HepG2 (cell line): ENCODE data around the gene HES7. TPM values are rescaled to one million over a fixed set of nuclear protein-coding genes. Genes with fewer than 3 reads are reported as not detected.

ENCODE experiments used
- ATAC-seq: fragments of 200-7000 bp; cut with Tn5 transposase; 3 replicates; pipeline ENCODE4 v1.9.1; 2020; ENCODE audit warnings: mild to moderate bottlenecking, moderate library complexity
- BruUV-seq: library from RNA; stranded (reverse); fragments of 400-500 nt; replicated peaks from 2 replicates; lab custom pipeline; 2021; lab: Mats Ljungman, UMichigan
- CTCF ChIA-PET: fragments of 300-600 bp; formaldehyde crosslinking; extraction: SDS; loops from one replicate; lab custom pipeline; 2021; ENCODE audit warnings: low total read pairs, inconsistent platforms, low intra/inter-chr PET ratio; lab: Yijun Ruan, JAX
- POLR2A ChIA-PET: fragments of 350-600 bp; sonication (Branson Sonifier 250); formaldehyde crosslinking; loops from one replicate; lab custom pipeline; 2020; ENCODE audit warnings: antibody characterized with exemption, inconsistent platforms; lab: Yijun Ruan, JAX
- DNase-seq: peaks from one replicate; pipeline ENCODE4 v3.0.0-alpha.2; 2015; ENCODE audit warnings: low spot score
- FAIRE-seq: peaks from 3 replicates; lab custom pipeline; 2011; peaks lifted over from hg19 to GRCh38; lab: Jason Lieb, UNC
- H2AFZ ChIP-seq: one replicate; pipeline ENCODE4 v1.6.1; 2011; ENCODE audit warnings: low read length, inconsistent platforms
- H3K27ac ChIP-seq: fragments of 300-600 bp; 3 replicates; pipeline ENCODE4 v1.8.0; 2011; ENCODE audit warnings: mixed run types, mild to moderate bottlenecking, mixed read lengths, low read length, inconsistent platforms; ENCODE audit not compliant: insufficient read depth; ENCODE audit errors: extremely low read length
- H3K27me3 ChIP-seq, 2 experiments: fragments of 200-600 bp in 1 of 2; 2 replicates in 1 of 2; 3 replicates in 1 of 2; pipeline versions ENCODE4 v1.6.0 to v1.8.0; 2011; ENCODE audit warnings: low read length in 2 of 2, mild to moderate bottlenecking in 2 of 2, moderate library complexity in 2 of 2, inconsistent platforms in 1 of 2; ENCODE audit not compliant: insufficient read depth in 2 of 2, control insufficient read depth in 1 of 2
- H3K36me3 ChIP-seq, 2 experiments: fragments of 200-600 bp in 1 of 2; replicated peaks in 1 of 2; 2 replicates in 1 of 2; 3 replicates in 1 of 2; pipeline versions ENCODE4 v1.5.1 to v1.8.0; 2011; ENCODE audit warnings: low read length in 2 of 2, inconsistent platforms in 1 of 2; ENCODE audit not compliant: insufficient read depth in 2 of 2, control insufficient read depth in 1 of 2
- H3K4me1 ChIP-seq: 2 replicates; pipeline ENCODE4 v1.5.1; 2012; ENCODE audit warnings: low read length, inconsistent platforms; ENCODE audit not compliant: insufficient read depth
- H3K4me2 ChIP-seq: 2 replicates; pipeline ENCODE4 v1.6.0; 2011; ENCODE audit warnings: low read depth, low read length, inconsistent platforms
- H3K4me3 ChIP-seq, 3 experiments: fragments of 200-600 bp in 1 of 3; sonication (generic), shearing (Covaris generic) in 1 of 3; replicated peaks in 1 of 3; 2 replicates each; pipeline ENCODE4 v1.5.1; 2011 to 2016; ENCODE audit warnings: low read length in 3 of 3, inconsistent platforms in 2 of 3, low read depth in 2 of 3, mild to moderate bottlenecking in 2 of 3, control low read depth in 1 of 3, mixed read lengths in 1 of 3; ENCODE audit not compliant: insufficient read depth in 1 of 3
- H3K79me2 ChIP-seq: one replicate; pipeline ENCODE4 v1.6.1; 2011; ENCODE audit warnings: low read length, inconsistent platforms; ENCODE audit not compliant: insufficient read depth
- H3K9ac ChIP-seq: 2 replicates; pipeline ENCODE4 v1.6.0; 2011; ENCODE audit warnings: mild to moderate bottlenecking, low read depth, low read length, inconsistent platforms; ENCODE audit not compliant: insufficient read depth
- H3K9me3 ChIP-seq: 2 replicates; pipeline ENCODE4 v1.5.1; 2012; ENCODE audit warnings: mild to moderate bottlenecking, low read length
- H4K20me1 ChIP-seq: 2 replicates; pipeline ENCODE4 v1.6.0; 2011; ENCODE audit warnings: inconsistent platforms, mild to moderate bottlenecking, low read length, moderate library complexity; ENCODE audit not compliant: insufficient read depth
- CC2D1A ChIP-seq: sonication (generic); formaldehyde crosslinking; IDR thresholded peaks from 2 replicates; pipeline ENCODE4 v1.8.1; 2023; ENCODE audit warnings: mild to moderate bottlenecking, missing genetic modification reagents
- KLF12 ChIP-seq: sonication (generic); formaldehyde crosslinking; IDR thresholded peaks from 2 replicates; pipeline ENCODE4 v1.4.0; 2020; ENCODE audit warnings: missing genetic modification reagents, borderline replicate concordance
- MIER3 ChIP-seq: IDR thresholded peaks from 2 replicates; pipeline ENCODE4 v1.6.1; 2016; ENCODE audit warnings: missing compliant biosample characterization, borderline replicate concordance
- PTBP1 ChIP-seq: fragments of 200-400 bp; formaldehyde crosslinking; IDR thresholded peaks from 2 replicates; pipeline ENCODE4 v1.6.1; 2018; ENCODE audit warnings: low read length, low read depth; ENCODE audit not compliant: poor library complexity, severe bottlenecking
- RELA ChIP-seq: sonication (generic); formaldehyde crosslinking; IDR thresholded peaks from 2 replicates; pipeline ENCODE4 v1.4.0; 2020; ENCODE audit warnings: missing genetic modification reagents
- SIX4 ChIP-seq: sonication (generic); formaldehyde crosslinking; IDR thresholded peaks from 2 replicates; pipeline ENCODE4 v1.4.0; 2020; ENCODE audit warnings: missing genetic modification reagents
- SKI ChIP-seq: fragments of 450-650 bp; IDR thresholded peaks from one replicate; pipeline ENCODE4 v1.6.1; 2018; ENCODE audit warnings: mild to moderate bottlenecking; ENCODE audit not compliant: partially characterized antibody
- THAP11 ChIP-seq: IDR thresholded peaks from 2 replicates; pipeline ENCODE4 v1.6.1; 2016; ENCODE audit warnings: missing biosample characterization, missing genetic modification reagents
- TRIM24 ChIP-seq: sonication (generic); formaldehyde crosslinking; IDR thresholded peaks from 2 replicates; pipeline ENCODE4 v1.8.0; 2022; ENCODE audit warnings: mild to moderate bottlenecking, missing genetic modification reagents
- ZNF143 ChIP-seq: sonication (generic); formaldehyde crosslinking; IDR thresholded peaks from 2 replicates; pipeline ENCODE4 v1.4.0; 2020; ENCODE audit warnings: missing genetic modification reagents
- ZNF17 ChIP-seq: sonication (generic); formaldehyde crosslinking; IDR thresholded peaks from 2 replicates; pipeline ENCODE4 v1.5.0; 2020; ENCODE audit warnings: mild to moderate bottlenecking, missing genetic modification reagents
- WGBS: methylation state at CpG from one replicate; pipeline ENCODE4 v1.1.6; 2017; ENCODE audit warnings: low lambda C conversion rate; 5-methylcytosine and 5-hydroxymethylcytosine counted together
- in situ Hi-C: cut with HindIII; loops from 2 replicates; pipeline ENCODE4 v1.10.0; 2017; ENCODE audit warnings: low pct_unique_long_range_greater_than_20kb; ENCODE audit not compliant: extremely low pct_ligation_motif_present
- intact Hi-C: fragments of 100-400 bp; cut with micrococcal nuclease; formaldehyde crosslinking; loops from one replicate; pipeline ENCODE4 v1.10.0; 2022; ENCODE audit not compliant: unreplicated experiment
- polyA plus RNA-seq, 8 experiments: library from polyadenylated mRNA; depleted of rRNA in 3 of 8; stranded (reverse) in 7 of 8; unstranded in 1 of 8; fragments of >200 nt; fragmentation: Illumina TruSeq in 4 of 8; extraction: Trizol in 4 of 8; gene quantifications; 2 replicates each; pipeline versions ENCODE4 v1.2.1 to v1.2.3, GENCODE V29; 2011 to 2016; ENCODE audit warnings: low read depth in 4 of 8, missing spikeins in 1 of 8, mixed read lengths in 1 of 8; ENCODE audit not compliant: insufficient read depth in 1 of 8
- total RNA-seq, 5 experiments: library from RNA; depleted of rRNA; stranded (reverse); fragments of >200 nt; fragmentation: Illumina TruSeq; extraction: Trizol; gene quantifications; 2 replicates each; pipeline ENCODE4 v1.2.3, GENCODE V29; 2016; ENCODE audit warnings: low read depth in 1 of 5
- TF ChIP-seq, protein P1 (sequence below): sonication (generic); formaldehyde crosslinking; IDR thresholded peaks from 2 replicates; pipeline ENCODE4 v1.4.0; 2020; ENCODE audit warnings: missing genetic modification reagents, borderline replicate concordance
- TF ChIP-seq, protein P2 (sequence below): sonication (generic); formaldehyde crosslinking; IDR thresholded peaks from 2 replicates; pipeline ENCODE4 v1.4.0; 2020; ENCODE audit warnings: missing genetic modification reagents, mild to moderate bottlenecking, borderline replicate concordance

The HES7 gene
- total and polyA plus RNA-seq, 2 of the 13 experiments (the other 11 are each of a cell fraction or from before 2014, with no cell fraction given) = not detected

DNA sequence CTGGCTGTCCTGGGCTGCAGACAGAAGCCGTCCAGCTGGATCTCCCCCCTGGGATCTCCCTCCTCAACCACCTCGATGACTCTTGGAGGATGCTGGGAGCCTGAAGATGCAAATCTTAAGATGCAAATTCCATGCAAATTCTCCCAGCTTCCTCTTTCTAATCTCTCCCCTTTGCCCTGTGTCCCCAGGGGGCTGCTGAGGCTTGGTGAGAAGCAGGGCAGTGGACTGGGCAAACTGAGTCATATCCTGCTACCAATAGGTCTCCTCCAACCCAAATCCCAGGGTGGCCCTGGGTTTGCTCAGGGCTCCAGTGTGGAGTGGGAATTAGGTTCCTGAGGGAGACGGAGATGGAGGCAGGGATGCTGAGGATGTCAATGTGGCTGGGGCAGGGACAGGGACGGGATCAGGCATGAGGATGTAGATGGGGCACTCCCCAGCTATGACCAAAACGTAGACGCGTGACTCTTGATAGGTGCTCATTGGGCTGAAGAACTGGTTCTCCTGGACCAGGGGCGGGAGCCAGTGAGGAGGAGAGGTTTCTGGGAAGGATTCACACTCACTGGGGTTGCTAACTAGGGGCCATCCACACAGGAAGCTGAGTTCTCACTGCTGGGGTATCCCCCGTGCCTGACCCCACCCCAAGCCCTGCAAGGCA, 32.7 kb downstream of the HES7 start:
- Histone ChIP-seq H3K4me3 (no peak overlapping the region), H3K79me2 (no peaks in the 10 kb centered on the region), H4K20me1 (no peaks in the 10 kb centered on the region), H3K4me1 (no peaks in the 10 kb centered on the region; the same call in 1 of the 2 replicates), H3K36me3 (no peaks in the 10 kb centered on the region), H3K9me3 (no peaks in the 10 kb centered on the region)
- no TSS peak for BruUV-seq
- intact Hi-C loops = no loop called here
- DNase-seq = no peak
- POLR2A ChIA-PET = no interaction called here
- TF ChIP-seq PTBP1 (no peak), SKI (no peak), RELA (CRISPR knock-in tag) (no peak), ZNF143 (no peak), KLF12 (no peak), SIX4 (CRISPR knock-in tag) (no peak), THAP11 (CRISPR knock-in tag) (no peak), CC2D1A (CRISPR knock-in tag) (no peak), ZNF17 (CRISPR knock-in tag) (no peak), MIER3 (no peak), TRIM24 (CRISPR knock-in tag) (no peak)
- TF ChIP-seq, protein P1, sequence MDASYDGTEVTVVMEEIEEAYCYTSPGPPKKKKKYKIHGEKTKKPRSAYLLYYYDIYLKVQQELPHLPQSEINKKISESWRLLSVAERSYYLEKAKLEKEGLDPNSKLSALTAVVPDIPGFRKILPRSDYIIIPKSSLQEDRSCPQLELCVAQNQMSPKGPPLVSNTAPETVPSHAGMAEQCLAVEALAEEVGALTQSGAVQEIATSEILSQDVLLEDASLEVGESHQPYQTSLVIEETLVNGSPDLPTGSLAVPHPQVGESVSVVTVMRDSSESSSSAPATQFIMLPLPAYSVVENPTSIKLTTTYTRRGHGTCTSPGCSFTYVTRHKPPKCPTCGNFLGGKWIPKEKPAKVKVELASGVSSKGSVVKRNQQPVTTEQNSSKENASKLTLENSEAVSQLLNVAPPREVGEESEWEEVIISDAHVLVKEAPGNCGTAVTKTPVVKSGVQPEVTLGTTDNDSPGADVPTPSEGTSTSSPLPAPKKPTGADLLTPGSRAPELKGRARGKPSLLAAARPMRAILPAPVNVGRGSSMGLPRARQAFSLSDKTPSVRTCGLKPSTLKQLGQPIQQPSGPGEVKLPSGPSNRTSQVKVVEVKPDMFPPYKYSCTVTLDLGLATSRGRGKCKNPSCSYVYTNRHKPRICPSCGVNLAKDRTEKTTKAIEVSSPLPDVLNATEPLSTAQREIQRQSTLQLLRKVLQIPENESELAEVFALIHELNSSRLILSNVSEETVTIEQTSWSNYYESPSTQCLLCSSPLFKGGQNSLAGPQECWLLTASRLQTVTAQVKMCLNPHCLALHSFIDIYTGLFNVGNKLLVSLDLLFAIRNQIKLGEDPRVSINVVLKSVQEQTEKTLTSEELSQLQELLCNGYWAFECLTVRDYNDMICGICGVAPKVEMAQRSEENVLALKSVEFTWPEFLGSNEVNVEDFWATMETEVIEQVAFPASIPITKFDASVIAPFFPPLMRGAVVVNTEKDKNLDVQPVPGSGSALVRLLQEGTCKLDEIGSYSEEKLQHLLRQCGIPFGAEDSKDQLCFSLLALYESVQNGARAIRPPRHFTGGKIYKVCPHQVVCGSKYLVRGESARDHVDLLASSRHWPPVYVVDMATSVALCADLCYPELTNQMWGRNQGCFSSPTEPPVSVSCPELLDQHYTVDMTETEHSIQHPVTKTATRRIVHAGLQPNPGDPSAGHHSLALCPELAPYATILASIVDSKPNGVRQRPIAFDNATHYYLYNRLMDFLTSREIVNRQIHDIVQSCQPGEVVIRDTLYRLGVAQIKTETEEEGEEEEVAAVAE (CRISPR knock-in tag) = no peak
- TF ChIP-seq, protein P2, sequence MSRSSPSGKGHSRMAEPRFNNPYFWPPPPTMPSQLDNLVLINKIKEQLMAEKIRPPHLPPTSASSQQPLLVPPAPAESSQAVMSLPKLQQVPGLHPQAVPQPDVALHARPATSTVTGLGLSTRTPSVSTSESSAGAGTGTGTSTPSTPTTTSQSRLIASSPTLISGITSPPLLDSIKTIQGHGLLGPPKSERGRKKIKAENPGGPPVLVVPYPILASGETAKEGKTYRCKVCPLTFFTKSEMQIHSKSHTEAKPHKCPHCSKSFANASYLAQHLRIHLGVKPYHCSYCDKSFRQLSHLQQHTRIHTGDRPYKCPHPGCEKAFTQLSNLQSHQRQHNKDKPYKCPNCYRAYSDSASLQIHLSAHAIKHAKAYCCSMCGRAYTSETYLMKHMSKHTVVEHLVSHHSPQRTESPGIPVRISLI = no peak
- TF ChIP-seq, all 625 proteins: peak for 0
- Histone ChIP-seq H3K9ac (no peak overlapping the region), H2AFZ (no peak overlapping the region), H3K4me2 (no peak overlapping the region), H3K27me3 (peaks cover 9 to 71% of the 10 kb centered on the region in 2 experiments; a peak in 4 of 5 replicates), H3K27ac (no peak overlapping the region)
- FAIRE-seq (no peak), ATAC-seq (no peak)
- in situ Hi-C loops = no loop called here
- CTCF ChIA-PET = no interaction called here
- WGBS = 43% methylated on average over 7 of the region's 9 CpGs
